HG03521 (cell line): ENCODE data around the gene FAM120A.
"Not testable (repeated sequence)": the region's sequence is repeated elsewhere in the genome, so short reads cannot be mapped to it uniquely, and the experiment has no call there.

Experiments
- ATAC-seq: cut with Tn5 transposase; IDR thresholded peaks from one replicate; pipeline ENCODE4 v1.9.1; 2021; ENCODE audit warnings: mild to moderate bottlenecking, moderate library complexity; ENCODE audit not compliant: unreplicated experiment

The FAM120A gene, protein sequence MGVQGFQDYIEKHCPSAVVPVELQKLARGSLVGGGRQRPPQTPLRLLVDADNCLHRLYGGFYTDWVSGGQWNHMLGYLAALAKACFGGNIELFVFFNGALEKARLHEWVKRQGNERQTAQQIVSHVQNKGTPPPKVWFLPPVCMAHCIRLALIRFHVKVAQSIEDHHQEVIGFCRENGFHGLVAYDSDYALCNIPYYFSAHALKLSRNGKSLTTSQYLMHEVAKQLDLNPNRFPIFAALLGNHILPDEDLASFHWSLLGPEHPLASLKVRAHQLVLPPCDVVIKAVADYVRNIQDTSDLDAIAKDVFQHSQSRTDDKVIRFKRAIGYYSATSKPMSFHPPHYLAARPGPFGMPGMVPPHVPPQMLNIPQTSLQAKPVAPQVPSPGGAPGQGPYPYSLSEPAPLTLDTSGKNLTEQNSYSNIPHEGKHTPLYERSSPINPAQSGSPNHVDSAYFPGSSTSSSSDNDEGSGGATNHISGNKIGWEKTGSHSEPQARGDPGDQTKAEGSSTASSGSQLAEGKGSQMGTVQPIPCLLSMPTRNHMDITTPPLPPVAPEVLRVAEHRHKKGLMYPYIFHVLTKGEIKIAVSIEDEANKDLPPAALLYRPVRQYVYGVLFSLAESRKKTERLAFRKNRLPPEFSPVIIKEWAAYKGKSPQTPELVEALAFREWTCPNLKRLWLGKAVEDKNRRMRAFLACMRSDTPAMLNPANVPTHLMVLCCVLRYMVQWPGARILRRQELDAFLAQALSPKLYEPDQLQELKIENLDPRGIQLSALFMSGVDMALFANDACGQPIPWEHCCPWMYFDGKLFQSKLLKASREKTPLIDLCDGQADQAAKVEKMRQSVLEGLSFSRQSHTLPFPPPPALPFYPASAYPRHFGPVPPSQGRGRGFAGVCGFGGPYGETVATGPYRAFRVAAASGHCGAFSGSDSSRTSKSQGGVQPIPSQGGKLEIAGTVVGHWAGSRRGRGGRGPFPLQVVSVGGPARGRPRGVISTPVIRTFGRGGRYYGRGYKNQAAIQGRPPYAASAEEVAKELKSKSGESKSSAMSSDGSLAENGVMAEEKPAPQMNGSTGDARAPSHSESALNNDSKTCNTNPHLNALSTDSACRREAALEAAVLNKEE

GRCh38 chr9:93450945-93451815 is at the start of gene FAM120A:
TSS of gene FAM120A (plus strand) at chr9:93451685. CDS start at chr9:93451916, 231 bp downstream.
- peak; percentile 63 for ATAC-seq

DNA sequence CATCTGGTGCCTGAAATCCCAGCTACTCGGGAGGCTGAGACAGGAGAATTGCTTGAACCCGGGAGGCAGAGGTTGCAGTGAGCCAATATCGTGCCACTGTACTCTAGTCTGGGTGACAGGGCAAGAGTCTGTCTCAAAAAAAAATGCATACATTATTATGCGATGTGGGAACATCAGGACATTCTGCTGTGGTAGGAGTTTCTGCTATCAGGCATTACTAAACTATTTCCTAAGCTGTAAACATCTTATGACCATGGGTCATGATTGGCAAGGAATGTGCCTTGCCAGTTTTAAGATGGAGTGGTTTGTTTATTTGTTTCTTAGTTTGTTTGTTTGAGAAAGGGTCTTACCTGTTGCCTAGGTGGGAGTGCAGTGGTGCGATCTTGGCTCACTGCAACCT is 45.1 kb upstream of the FAM120A start:
- no peak for ATAC-seq

DNA sequence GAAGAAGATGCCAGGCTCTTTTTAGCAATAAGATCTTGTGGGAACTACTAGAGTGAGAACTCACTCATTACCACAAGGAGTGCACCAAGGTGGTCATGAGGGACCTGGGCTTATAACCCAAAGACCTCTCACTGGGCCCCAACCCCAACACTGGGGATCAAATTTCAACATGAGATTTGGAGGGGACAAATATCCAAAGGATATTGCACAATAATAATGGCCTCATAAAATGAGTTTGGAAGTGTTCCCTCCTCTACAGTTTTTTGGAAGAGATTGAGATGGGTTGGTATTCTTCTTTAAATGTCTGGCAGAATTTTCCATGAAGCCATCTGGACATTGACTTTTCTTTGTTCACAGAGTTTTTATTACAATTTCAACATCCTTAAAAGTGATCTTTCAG is 38.0 kb upstream of the FAM120A start:
- no peak for ATAC-seq

DNA sequence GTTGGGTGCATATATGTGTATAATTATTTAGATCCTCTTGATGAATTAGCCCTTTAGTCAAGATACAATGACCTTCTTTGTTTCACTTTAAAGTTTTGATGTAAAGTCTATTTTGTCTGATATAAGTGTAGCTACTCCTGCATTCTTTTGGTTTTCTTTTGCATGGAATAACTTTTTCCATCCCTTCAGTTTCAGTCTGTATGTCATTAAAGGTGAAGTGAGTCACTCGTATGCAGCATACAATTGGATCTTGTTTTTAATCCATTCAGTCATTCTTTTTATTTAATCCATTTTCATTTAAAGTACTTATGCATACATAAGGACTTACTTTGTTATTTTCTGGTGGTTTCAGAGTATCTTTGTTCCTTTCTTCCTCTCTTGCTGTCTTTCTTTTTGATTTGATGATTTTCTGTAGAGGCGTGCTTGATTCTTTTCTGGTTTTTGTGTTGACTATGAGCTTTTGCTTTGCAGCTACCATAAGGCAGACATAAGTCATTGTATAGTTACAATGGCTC is 36.3 kb upstream of the FAM120A start:
- ATAC-seq, result no peak

- ATAC-seq, result no peak
These were observed 34.8 kb upstream of the FAM120A start for GRCh38 chr9:93416530-93417235.

DNA sequence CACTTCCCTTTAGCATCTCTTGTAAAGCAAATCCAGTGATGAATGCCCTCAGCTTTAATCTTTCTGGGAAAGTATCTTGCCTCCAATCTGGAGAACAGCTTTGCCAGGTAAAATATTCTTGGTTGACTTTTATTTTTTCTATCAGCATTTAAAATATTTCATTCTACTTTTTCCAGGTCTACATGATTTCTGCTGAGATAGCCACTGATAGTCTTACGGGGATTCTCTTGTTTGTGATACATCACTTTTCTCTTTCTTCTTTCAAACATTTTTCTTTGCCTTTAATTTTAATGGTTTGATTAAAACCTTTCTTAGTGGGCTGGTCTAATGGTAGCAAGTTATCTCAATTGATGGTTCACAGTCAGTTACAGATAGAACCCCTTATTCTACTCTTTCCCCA is 33.9 kb upstream of the FAM120A start:
- no peak for ATAC-seq

GRCh38 chr9:93419023-93419422 is 32.5 kb upstream of the FAM120A start:
- ATAC-seq, result no peak

GRCh38 chr9:93422977-93423616 is 28.4 kb upstream of the FAM120A start:
- no peak for ATAC-seq

DNA sequence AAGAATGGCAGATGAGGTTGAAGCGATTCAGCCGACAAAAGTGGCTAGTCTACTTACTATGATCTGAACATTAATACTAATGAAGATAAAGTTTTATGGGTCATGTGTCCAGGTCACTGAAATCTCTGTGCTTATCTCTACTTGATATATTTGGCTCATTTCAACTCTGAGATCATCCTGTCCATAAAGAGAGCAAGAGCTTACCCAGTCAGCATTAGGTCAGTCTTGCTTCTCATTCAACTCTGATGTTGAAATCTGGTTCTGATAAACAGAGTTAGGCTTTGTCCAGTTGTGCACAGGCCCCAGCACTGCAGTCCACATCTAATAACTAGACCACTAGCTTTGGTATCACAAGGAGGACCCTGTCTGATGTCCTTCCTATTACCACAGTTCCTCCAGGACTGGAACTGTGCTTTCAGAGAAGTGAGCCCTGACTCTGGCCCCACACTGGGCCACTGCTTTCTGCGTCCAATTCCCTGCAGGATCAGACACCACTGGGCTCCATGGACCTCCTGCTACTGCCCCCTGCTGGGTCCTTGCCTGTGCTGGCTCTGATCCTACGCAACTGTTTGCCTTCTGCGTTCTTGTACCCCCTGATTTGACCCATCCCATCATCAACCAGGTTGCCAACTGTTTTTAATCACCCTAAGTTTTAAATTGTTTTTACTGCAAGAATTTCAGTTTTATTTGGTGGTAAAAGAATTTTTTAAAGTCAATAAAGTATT is 23.7 kb upstream of the FAM120A start:
- ATAC-seq, result no peak

DNA sequence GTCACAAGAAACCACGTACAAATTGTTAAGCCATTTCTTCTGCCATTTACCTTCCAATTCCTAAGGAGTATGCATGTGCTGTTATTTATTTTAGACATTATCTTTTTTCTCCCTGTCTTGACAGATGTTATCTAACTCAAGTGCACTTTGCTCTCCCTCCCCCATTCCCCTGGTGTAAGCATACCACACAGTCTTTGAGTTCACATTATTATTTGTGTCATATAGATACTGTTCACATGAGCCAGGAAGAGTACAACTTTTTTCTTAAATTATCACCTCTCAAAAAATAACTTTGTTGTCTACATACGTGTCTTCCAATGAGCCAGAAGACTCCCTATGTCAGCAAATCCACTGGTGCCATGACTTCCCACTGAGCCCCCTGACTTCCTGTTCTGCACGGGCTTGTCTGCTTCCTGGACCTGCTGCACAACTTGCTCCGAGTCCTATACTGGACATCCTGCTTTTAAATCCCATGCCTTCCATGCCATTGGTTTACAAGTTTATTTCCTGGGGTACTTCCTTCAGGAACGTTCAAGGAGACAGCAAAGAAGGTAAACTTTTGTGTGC is 19.9 kb upstream of the FAM120A start:
- no peak for ATAC-seq

DNA sequence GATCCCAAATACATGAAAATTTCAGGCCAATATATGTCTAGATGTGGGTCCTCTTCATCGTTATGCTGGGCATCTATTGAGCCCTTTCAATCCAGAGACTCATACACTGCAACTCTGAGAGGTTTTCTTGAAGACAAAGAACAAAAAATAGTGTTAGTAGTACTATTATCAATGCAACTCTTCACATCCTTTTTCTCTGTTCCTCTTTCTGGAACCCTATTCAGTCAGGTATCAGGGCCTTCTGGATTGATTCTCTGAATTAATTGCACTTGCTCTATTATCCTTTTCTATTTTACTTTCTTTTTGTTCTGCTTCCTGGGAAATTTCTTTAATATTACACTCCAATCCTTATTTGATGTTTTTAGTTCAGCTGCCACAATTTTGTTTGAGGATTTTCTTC is 18.5 kb upstream of the FAM120A start:
- no peak for ATAC-seq

- no peak for ATAC-seq
These were observed 17.4 kb upstream of the FAM120A start for GRCh38 chr9:93434056-93434455.

- no peak for ATAC-seq
These were observed 16.1 kb upstream of the FAM120A start for GRCh38 chr9:93435386-93435785.

- no peak for ATAC-seq
These were observed 15.3 kb upstream of the FAM120A start for GRCh38 chr9:93436218-93436617.

GRCh38 chr9:93436655-93437407 is 14.7 kb upstream of the FAM120A start:
- ATAC-seq, result no peak

- no peak for ATAC-seq
These were observed 13.5 kb upstream of the FAM120A start for GRCh38 chr9:93437996-93438395.

DNA sequence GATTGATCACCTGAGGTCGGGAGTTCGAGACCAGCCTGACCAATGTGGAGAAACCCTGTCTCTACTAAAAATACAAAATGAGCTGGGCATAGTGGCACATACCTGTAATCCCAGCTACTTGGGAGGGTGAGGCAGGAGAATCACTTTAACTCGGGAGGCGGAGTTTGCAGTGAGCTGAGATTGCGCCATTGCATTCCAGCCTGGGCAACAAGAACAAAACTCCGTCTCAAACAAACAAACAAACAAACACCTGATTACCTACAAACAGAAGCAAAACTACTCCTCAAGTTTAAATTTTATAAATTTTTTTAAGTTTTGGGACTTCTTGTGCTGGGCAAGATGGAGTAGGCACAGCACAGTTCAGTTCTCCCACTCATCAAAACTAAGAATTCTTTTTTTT is 12.2 kb upstream of the FAM120A start:
- ATAC-seq, result not testable (repeated sequence)
